NCI-H345 treated with DMSO at 0.1 percent for 48 hours (cell line): Measurements from ENCODE around the gene CCDC102A.

Experiments used
- DNase-seq: peaks from one replicate; lab custom pipeline; 2025; ENCODE audit not compliant: unreplicated experiment; lab: John Stamatoyannopoulos, UW

CCDC102A gene

DNA sequence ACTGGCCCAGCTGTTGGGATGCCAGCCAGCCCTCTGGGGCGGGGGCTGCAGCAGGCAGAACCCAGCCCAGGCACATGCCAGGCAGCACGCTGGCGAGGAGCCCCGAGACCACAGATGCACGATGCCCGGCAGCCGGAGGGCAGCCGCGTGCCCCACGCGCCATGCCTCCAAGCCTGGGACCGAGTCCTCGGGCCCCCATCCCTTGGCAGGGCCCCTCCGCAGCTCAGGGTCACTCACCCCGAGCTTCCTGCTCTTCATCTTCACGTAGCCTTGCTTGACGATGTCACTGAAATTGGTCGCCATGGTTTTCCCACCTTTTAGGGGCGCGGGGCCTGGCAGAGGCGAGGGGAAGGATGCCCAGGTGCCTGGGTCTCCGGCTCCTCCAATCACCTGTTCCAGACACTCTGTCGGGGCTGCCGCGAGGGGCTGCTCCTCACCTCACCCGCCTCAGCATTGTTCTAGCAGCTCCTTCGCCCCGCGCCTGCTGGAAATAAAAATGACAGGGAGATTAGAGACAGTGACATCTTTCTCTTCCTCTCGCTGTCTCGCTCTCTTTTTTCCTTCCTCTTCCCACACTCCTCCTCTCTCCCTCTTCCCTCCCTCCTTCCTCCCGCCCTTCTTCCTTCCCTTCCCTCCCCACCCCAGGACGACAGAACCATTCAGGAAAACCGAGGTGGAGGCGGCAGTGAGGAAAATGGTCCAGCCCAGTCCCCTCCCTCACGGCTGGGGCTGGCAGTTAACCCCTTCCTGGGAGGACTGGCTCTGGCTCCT lies 57.0 kb downstream of the CCDC102A start:
- DNase-seq, result no peak

DNA sequence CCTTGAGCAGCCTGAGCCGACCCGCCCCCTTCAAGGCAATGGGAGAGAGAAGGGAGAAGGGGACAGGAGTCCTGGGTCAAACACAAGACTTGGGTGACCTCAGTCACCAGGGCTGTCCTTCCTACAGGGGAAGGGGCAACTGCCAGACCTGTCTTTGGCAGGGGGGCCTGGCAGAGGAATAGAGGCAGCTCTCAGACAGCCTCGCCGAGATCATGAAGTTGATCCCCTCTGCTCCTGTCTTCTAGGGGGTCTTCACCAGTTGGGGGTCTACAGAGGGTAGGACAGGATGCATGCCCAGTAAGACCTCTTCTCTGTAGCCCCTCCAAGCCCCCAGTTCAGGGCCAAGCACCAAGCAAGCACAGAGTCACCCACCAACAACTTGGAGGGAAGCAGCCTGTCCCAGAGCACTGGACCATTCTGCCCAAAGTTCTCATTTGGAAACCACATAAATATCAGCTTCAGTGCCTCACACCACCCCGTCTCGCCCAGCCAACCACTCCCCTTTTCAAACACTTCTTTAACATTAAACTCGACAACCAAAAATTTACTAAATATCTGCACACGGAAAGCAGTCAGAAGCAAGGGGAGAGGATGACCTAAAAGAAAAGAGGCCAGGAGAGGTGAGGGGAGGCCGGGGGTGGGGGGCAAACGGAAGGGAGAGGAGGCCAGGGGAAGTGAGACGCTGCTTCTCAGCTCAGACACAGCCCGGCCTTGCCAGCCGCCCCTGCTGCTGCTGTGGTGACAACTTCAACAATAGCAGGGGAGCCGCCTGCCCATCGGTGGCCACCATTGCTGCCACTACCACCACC lies 57.8 kb downstream of the CCDC102A start:
- no peak for DNase-seq

DNA sequence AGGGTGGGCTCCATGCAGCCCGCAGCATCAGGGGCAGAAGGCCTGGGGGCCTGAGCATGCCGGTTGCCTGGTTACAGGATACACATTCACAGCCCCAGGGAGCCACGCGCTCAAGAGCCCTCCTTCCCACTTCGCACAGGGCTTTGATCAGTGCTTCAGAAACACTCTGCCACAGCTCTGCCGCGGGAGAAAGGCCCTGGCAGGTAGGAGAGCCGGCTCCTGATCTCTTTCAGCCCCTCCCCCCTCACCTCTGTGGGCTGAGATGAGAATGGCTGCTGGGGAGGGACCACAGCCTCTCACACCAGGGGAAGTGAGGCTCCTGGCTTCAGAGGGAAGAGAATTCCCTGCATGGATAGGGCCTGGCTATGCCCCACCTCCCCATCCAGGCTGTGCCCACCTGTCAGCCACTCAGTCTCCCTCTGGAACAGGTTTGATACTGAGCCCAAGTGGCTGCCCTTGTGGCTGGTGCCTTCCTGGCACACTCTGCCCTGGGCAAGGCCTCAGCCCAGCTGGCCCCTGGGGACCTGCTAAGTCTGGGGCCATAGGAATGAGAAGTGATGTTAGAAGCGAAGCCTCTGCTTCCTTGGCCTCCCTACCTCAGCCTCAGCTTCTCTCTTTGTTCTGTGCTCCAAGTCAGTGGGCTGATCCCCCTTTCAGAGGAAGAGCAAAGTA lies 58.7 kb downstream of the CCDC102A start:
- DNase-seq, result peak; percentile 32

DNA sequence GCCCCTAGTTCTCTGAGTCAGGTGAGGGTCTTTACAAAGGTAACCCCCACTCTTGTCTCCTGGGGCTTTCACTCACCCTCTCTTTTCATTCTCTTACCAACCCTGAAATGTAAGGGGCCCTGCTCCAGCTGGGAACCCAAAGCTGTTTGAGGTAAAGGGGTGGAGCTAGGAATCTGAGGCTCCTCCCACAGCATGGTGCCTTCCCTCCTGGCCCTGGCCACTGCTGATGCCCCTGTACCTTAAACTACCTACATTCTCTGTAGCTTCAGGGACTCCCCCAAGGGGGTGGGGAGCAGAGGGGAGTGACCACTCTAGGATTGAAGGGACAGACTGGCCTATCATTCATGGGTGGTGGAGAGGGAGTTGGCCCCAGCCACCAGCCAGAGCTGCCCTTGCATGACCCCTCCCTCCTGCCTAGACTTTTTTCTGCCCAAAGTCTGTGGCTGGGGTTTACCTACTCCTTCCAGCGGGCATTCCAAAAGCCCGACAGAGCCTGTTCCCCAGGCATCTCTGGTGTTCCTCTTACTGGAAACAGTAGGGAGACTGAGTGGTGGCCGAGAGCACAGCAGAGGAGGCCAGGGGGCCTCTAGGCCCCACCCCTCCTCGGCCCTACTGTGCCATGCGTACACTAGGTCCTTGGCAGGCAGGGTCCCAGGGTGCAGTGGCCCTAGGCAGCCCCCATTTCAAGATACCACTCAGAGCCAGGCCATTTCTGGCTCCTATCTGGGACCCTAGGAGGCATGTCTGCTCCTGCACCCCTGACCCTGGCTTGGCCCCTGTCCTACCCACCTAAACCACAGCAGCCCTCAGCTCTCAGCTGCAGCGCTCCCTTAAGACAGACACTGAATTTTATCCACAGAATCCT lies 59.6 kb downstream of the CCDC102A start:
- DNase-seq, result no peak

DNA sequence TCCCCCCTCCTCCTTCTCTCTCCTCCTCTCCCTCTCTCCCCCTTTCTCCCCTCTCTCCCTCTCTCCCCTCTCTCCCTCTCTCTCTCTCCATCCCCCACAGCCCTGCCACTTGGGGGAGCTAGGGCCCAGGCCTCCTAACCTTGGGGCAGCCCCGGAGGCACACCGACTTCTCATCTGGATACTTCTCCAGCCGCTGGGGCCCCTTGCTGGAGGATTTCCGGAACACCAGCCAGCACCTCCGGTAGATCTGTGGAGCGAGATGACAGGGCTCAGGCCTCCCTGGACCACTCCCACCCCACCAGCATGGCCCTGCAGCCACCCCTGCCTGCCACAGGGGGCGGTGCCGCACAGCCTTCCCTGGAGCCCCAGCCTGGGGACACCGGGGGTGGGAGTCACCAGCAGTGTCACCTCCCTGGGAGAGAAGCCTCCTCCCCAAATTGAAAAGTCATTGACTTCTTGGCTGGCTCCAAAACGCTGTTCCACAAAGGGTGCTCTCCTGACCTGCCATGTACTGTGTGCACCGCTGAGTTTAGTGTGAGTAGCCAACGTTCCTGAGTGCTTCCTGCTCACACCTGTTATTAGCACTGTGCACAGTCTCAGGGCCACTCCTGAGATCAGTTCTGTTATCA lies 60.5 kb downstream of the CCDC102A start:
- no peak for DNase-seq

DNA sequence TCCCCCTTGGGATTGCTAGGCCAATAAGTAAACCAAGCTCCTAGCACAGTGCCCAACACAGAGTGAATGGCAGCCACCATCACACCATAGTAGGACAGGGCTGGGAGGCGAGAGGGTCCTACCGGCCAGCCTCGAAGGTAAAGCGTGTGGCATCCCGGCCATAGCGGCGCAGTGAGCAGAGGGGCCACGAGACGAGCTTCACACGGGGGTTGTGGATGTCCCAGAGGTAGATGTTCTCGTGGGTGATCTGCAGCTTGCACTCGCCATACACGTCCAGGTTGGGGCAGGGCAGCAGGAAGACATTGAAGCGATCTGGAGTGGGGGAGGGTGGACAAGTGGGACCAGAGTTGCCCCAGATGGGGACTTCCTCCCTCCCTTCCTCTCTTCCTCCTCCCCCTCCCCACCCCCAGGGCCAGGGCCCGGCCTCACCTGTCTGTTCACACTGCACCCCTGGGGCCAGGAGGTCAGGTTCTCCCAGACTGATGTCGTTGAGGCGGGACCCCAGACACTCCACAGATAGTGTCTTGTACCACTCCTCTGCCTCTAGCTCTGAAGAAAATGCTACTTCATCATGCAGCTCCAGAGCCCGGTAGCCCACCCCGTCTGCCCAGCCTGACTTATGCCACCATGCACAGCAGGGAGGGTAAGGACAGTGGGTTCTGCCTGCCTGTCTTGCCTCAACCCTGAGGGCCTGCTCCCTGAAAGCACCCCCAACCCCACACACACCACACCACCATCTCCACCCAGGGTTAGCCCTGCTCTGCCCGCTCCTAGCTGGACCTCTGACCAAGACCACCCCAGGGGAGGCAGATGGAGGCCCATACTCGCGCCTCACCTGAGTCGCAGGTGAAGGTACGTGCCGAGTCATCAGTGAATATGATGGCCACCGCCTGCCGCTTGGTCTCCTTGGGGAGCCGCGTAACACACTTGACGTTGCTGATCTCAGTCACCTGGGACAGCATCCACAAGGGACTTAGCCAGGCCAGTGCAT lies 61.4 kb downstream of the CCDC102A start:
- DNase-seq, result no peak

DNA sequence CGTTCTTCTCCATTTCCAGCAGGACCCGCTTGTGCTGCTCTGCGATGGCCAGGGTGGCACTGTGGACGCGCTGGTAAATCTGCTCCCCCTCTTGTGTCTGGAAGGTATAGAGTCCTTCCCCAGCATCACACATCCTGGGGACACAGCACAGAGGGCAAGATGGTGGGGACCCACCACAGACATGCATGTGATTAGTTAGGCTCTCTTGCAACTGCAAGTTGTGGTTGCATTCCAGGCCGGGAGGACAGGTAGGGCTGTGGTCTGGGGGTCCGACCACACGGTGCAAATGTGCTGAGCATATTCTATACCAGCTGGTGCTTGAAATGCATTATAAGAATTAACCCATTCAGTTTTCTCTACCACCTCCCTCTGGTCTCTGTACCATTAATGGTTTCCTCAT lies 62.5 kb downstream of the CCDC102A start:
- no peak for DNase-seq

DNA sequence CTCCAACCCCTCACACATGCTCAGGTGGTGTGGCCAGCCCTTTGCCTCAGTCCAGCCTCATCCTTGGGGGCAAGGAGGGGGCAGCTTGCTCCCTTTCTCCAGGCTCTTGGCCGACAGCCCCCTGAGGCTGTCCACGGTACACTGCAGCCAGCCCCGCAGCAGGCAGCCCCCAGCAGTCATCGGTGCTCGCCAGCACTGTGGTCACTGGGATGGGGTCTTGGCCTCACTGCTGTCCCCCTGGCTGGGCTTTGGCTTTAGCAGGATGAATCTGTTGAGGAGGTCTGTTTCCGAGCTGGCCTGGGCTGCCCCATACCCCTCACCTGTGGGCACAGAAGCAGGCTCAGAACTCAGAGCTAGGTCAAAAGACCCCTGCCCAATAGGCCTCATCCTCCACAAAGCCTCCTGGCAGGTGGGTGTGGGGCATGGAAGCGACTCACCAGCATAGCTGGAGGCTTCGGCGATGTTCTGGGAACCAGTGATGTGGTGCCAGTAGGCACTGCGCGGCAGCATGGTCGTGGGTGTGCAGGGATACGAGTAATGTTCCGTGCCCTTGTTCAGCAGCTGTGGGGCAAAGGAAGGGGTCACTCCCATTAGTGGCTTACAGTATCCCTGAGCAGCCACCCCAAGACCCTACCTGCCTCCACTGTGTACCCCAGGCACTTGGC lies 63.1 kb downstream of the CCDC102A start:
- DNase-seq, result no peak

DNA sequence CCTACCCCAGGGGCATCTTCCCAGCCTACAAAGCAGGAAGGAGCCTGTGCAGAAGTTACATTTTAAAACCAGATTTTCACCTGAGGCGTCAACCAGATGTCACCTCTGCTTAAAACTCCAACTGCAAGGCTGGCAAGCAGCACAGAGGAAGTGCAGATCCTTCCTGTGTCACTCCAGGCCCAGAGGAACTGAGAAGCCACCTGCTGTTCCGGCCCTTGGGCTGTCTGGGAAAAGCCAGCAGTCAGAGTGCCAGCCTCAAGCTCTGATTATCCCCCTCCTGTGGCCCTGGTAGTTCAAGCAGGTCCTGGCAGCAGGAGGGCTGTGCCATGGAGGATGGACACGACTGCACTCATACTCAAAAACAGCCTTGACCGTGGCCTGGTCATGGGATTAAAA lies 63.7 kb downstream of the CCDC102A start:
- DNase-seq, result no peak

DNA sequence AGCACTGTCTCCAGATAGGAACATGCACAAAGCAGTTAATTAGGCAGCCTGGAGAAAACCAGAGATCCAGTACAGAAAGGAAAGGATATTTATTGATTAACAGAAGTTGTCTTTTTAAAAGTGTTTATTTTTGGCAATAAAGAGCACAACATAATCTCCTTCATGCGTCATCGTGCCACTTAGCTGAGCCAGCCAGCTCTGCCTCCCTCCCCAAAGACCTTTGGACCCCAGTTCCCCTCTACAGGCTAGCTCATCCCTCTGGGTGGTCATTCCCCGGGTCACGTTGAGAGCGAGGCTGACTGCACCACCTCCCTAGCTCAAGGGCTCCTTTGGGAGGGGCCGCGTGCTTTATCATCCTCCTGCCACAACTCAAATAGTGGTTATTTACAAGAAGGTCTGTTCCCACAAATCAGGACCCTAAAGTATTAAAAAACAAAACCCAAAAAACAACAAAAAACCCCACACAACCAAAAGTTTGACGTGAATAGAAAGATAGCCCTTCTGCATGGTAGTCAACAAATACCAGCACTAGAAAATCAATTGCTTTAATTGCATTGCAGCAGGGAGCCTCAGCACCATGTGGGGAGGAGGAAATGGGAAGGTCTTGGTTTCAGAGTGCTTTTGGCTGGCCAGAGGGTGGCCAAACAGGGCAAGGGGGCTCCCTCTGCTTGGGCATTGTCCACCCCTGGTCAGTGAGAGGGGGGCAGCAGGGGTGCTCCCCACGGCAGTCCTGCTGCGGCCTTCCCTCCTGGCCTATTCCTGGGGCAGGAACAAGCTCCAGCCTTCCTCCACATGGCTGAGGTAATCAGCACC lies 64.3 kb downstream of the CCDC102A start:
- no peak for DNase-seq

DNA sequence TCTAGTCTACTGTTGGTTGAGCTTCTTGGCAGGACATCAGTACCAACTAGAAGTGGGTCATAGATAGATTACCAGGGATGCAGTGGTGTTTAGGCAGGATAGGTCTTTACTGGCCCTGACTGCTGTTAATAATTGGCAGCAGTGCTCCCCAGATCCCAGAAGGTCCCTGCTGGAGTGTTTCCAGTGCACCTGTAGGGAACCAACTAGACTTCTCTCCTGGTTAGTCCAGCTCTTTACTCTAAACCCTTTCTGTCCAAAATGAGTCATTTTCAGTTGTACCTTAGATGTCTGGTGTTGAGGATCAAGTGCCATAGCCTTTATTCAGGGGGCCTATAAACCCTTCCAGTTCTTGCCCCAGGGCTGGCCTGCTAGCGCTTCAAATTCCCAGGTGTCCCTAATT lies 65.2 kb downstream of the CCDC102A start:
- no peak for DNase-seq

DNA sequence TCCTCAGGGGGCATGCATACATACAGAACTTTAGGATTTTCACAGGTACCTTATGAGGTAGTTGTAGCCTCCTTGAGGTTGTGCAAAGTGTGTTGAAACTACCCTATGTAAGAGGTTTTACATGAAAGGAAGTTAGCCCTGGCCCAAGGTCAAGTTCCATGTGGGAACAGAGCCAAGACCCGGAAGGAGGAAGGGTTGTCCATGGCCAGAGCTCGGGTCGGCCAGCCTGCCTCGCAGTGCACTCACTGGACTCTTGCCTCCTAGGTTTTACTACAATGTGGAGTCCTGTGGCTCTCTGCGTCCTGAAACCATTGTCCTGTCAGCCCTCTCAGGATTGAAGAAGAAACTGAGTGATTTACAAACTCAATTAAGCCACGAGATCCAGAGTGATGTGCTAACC lies 65.7 kb downstream of the CCDC102A start:
- DNase-seq, result no peak

DNA sequence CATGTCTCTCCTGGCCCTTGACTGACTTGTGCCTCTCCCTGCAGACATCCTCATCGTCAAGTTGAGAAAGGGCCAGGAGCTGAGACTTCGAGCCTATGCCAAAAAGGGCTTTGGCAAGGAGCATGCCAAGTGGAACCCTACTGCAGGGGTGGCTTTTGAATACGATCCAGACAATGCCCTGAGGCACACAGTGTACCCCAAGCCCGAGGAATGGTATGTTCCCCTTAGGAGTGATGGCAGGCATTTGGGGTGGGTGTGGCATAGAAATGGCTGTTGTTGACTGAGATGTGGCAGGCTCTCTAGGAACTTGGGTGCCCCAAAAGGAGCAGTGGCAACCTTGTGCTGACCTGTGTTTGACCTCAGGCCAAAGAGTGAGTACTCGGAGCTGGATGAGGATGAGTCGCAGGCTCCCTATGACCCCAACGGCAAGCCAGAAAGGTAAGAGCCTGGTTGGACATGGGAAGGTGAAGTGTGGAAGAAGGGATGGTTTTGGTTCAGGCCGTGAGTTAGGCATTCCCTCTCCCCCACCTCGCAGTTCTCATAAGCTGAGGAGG lies 66.4 kb downstream of the CCDC102A start:
- no peak for DNase-seq

DNA sequence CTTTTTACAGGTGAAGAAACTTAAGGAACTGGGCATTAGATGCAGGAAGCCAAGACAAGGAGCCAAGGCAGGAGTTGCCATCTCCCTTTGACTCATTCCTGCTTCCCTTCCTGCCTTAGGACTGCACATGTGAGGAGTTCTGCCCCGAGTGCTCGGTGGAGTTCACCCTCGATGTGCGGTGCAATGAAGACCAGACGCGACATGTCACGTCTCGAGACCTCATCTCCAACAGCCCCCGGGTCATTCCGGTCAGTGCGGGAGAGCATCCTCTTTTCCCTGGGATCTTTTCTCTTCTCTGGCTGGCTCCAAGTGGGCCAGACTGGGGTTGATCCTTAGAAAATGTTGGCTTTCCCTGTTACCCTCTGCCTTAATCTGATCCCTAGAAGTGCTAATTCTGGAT lies 67.3 kb downstream of the CCDC102A start:
- DNase-seq, result no peak

DNA sequence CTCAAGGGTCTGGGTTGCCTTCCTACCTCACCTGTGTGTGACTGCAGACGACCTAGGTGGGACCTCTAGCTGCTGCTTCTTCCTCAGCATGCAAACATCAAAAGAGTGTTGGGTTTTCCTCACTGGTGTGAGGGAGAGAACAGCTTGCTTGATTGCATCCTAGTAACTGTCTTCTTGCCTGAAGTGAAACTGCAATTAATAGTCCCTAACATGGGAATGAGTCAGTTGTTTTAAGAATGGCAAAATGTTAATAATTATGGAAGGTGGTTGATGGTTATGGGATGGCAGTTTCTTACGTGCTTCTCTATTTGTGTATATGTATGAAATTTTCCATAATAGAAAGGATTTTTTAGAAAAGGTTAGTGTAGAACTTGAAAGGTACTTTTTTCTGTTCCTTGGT lies 68.0 kb downstream of the CCDC102A start:
- DNase-seq, result no peak

DNA sequence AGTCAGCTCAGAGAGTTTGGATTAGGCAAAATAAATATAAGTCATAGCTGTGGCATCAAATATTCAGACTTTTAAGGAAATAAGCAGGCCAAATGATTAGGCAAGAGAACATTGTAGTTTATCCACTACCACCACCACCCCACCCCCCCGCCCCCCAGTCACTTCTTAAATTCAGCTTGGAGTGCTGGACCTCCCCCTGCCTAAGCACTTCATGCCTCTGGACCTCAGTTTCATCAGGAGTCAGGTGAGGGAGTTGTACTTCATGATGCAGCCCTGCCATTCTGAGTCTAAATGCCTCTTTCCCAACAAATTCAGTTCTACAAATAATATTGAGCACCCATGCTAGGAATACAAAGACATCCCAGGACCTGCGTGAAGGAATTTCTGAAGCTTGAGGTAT lies 71.8 kb downstream of the CCDC102A start:
- no peak for DNase-seq

DNA sequence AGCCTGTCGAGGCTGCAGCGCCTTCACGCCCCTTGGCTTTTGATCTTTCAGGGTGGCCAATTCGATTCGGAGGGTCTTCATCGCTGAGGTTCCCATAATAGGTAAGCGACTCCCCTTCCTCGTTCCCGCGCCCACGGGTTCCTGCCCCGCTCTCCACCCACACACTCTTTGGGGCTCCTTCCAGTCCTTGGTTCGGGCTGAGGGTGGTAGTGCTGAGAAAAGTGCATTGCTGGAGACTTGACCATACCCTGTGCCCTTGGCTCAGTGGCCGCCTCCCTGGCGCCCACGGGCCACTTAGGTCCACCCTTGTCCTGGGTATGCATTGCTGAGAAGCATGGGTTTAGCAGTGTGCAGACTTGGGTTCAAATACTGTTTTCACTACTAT lies 73.4 kb downstream of the CCDC102A start:
- DNase-seq, result no peak
